ENCODE data around the gene ATPAF2.
"Not testable (repeated sequence)": the region's sequence is repeated elsewhere in the genome, so short reads cannot be mapped to it uniquely, and the experiment has no call there.

The ATPAF2 gene

DNA sequence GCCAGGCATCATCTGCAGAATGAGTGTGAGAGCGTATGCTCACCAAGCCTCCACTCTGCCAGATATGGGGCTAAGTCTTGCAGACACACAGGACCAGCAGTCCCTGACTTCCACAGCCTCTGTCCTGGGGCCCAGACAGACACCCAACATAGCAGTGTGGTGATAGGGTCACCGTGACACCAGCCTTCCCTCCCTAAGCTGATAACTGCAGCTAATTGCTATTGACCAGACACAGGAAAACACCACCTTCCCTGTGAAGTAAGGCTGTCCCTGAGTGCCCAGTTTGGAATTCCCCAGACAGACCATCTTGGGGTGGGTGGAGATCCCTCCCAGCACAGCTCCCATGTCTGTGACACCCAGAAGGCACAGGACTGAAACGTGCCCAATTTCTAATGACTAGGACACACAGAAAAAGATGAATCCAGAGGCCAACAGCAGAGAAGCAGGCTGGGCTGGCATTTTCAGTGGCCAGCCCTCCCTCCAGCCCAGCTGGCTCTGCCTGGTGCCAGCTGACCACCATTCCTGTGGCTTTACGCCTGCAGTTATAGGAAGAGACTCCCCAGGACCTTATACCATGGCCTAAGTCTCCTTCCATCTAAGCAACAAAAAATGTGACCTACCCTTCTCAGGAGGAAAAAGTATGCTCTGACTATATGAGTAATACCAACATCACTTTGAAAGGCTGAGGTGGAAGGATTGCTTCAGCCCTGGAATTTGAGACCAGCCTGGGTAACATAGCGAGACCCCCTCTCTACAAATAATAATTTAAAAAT is 30.3 kb downstream of the ATPAF2 start:
- DNase-seq, result no peak

GRCh38 chr17:18006495-18007239 is 32.3 kb downstream of the ATPAF2 start:
- DNase-seq, result no peak

DNA sequence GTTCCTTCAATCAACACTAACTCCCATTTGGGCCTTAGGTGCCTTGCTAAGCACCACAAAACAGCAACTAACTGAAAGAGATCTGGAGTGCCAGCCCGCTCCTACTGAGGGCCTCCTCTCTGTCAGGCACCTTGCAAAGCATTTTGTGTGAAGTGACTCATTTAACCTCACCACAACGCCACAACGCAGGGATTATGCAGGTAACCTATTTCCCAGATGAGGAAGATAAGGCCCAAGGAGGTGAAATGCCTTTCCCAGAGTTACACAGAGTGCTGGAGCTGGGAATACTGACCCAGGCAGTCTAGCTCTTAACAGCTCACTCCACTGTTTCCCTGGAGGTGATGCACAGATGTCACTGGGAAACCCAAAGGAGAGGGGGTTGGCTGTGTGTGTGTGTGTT is 33.5 kb downstream of the ATPAF2 start:
- DNase-seq, result no peak

DNA sequence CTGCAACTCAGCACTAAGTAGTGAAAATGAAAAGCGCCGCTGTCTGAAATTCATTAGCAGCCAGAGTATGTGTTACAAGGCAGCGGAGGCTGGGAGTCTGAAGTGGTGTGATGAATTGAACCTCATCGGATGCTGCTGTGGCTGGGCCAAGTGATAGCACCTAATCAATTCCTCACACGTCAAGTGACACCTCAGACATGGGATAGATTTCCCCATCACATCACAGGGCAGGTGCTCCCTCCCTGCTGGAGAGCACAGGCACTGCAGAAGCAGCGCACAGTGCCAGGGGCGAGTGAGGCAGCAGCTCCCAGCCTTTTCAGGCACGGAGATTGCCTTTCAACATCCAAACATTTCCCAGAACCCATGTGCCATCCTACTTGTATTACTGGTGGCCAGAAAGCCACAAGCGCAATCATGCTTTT is 34.1 kb downstream of the ATPAF2 start:
- no peak for DNase-seq

DNA sequence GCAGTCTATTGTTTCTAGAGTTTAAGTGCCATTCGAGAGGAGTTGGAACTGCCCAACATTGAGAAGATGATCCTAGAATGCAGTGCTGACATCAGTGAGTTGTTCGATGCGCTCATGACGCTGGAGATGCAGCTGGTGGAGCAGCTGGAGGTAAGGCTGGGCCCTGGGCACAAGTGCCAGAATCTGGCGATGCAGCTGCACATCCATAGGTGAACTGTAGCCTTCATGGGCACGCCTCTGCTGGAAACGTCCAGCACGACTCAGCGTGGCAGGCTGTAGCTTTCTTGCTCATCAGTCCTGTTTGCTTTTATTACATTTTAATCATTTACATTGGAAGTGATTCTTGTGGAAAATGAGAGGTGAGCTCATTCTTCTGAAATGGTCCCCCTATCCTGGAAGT is 34.6 kb downstream of the ATPAF2 start:
- DNase-seq, result peak; percentile 49

DNA sequence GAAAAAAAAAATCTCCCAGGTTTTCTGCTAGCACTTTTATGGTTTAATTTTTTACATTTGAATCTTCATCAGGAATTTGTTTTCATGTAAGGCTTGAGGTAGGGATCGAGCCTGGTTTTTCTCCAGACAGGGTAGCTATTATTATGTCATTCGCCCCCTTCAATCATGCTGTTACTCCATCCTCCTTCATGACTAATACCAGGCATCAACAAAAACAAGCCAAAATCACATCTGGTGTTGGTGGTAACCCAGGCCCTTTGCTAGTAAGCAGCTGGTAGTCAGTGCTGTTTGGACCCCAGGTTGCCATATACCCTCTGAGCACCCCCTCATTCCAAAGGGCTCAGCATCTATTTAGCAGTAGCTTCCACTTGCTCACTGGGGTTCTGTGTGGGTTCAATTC is 36.8 kb downstream of the ATPAF2 start:
- DNase-seq, result no peak

DNA sequence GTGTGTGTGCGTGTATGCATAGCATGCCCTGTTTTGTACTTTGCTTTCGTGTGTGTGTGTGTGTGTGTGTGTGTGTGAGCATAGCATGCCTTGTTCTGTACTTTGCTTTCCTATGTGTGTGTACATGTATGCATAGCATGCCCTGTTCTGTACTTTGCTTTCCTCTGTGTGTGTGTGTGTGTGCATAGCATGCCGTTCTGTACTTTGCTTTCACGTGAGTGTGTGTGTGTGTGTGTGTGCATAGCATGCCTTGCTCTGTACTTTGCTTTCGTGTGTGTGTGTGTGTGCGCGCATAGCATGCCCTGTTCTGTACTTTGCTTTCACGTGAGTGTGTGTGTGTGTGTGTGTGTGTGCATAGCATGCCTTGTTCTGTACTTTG is 38.9 kb downstream of the ATPAF2 start:
- DNase-seq, result no peak

DNA sequence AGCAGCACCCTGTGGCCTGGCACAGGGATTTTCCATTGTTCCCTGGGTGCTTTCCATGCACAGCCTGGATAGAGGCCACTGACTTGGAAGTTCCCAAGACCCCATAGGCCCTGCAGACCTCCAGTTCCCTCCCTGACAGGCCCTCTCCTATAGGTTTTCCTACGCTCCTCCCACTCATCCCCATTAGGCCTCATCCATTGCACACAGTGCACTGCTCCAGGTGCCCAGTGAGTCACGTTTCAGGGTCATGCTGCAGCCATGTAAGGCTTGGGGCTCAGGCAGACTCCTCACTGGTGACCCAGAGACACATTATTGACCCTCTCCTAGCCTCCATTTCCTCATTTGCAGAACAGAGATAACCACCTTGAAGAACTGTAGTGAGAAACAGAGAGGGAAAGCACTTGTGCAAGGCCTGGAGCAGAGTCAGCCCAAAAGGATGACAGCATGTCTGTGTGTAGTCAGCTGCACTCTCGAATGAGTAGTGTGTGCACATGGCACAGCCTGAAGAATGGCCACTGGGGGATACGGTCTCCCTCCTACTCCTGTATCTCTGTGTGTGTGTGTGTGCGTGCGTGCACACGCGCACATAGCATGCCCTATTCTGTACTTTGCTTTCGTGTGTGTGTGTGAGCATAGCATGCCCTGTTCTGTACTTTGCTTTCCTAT is 39.5 kb downstream of the ATPAF2 start:
- peak; percentile 10 for DNase-seq

DNA sequence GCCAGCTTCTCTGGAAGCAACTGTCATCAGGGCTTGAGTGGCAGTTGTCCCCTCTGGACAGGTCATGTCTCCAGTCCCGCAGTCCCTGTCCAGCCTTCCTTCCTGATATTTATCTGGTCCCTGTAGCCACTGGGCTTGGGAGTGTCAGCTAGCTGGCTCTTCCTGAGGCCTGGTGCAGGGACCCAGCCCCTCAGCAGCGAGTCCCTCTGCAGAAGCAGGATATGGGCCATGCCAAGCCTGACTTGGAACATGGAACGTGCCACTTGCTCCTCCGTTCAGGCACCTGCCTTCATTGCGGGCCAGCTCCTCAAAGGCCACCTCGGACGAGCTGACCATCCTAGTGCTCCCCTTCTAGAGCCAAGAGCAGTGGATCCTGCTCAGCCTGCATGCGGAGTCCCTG is 40.0 kb downstream of the ATPAF2 start:
- DNase-seq, result no peak

- not testable (repeated sequence) for DNase-seq
These were observed 43.1 kb downstream of the ATPAF2 start for GRCh38 chr17:17995887-17996286.

GRCh38 chr17:17994271-17995069 is 44.5 kb downstream of the ATPAF2 start:
- peak; percentile 50 for DNase-seq

GRCh38 chr17:17993852-17994251 is 45.1 kb downstream of the ATPAF2 start:
- DNase-seq, result no peak

DNA sequence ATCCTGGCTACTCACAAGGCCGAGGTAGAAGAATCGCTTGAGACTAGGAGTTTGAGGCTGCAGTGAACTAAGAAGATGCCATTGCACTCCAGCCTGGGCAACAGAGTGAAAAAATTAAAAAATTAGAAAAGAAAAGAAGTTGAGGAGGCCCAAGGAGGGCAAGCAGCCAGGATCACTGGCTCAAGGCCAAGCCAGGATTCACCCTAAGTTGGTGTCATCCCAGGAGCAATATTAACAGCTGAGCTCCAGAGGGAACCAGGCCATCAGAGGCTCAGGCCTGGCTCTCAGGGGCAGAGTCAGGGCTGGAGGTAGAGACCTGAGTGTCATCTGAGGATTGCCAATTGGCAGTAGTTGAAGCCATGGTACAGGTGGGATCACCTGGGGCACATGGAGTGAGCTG is 45.6 kb downstream of the ATPAF2 start:
- no peak for DNase-seq

- DNase-seq, result peak; percentile 11
These were observed 48.7 kb downstream of the ATPAF2 start for GRCh38 chr17:17990282-17990681.

DNA sequence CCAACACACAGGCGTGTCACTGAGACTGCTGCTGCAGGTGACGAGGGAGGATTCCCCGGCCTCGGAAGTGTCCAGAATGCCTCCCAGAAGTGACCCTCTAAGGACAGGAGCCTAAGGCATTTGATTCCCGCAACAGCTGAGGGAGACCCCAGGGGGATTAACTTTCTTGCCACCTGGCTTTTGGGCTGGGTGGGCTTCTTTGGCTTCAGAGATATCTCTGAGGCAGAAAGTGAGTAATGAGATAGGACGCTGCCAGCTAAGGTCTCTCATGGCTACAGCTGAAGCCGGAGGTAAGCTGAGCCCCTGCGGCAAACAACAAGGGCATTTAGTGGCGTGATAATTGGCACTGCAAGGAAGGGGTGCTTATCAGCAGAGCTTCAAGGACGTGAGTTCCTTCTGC is 49.4 kb downstream of the ATPAF2 start:
- DNase-seq, result no peak

DNA sequence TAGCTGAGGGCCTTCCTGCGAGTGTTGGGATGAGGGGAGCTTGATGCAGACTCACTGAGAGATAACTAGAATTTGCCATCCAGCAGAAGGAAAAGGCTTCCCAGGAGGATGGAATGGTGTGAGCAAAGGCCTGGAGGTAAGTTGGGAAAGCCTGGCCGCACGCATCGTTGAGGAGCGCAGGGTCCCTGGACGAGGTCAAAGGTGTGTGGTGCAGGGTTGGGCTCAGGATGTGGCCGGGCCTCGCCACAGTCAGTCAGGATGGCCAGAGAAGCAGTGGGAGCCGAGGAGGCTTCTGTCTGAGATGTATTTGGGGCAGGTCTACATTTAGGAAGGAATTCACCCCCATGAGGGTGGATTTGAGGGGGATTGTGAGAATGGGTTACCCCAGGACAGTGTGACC is 49.9 kb downstream of the ATPAF2 start:
- DNase-seq, result no peak

DNA sequence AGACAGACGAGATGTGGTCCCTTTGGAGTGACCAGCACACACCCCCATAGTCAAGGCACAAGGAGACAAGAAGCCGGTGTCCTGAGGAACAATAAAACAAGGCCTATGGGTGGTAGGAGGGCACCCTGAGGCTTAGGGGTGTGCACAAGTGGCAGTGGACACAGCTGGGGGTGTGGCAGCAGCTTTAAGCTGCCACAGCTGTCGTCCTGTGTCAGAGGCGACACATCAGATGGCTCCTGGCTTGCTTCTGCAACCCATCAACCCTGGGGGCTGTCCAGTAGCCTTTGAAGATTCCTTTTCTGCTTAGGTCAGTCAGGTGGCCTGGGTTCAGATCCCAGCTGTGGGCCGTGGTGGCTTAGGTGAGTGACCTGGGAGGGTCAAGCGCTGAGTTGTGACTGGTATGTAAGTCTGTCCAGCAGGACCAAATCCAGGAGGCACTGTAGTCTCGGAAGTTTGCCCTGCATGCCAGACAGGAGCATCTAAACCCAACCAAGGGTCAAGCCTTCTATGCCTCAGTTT is 50.5 kb downstream of the ATPAF2 start:
- DNase-seq, result peak; percentile 7

DNA sequence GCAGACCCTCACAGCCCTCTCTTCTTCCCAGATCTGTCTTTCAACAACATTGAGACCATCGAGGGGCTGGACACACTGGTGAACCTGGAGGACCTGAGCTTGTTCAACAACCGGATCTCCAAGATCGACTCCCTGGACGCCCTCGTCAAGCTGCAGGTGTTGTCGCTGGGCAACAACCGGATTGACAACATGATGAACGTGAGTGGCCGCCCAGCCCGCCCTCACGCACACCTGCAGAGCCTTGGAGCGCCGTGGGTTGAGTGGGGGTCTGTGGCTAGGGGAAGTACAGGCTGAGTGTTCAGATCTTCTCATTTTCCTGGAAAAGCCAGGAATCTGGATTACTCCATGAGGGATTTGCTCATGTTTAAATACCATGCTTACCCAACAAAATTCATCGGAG is 51.1 kb downstream of the ATPAF2 start:
- DNase-seq, result peak; percentile 61

DNA sequence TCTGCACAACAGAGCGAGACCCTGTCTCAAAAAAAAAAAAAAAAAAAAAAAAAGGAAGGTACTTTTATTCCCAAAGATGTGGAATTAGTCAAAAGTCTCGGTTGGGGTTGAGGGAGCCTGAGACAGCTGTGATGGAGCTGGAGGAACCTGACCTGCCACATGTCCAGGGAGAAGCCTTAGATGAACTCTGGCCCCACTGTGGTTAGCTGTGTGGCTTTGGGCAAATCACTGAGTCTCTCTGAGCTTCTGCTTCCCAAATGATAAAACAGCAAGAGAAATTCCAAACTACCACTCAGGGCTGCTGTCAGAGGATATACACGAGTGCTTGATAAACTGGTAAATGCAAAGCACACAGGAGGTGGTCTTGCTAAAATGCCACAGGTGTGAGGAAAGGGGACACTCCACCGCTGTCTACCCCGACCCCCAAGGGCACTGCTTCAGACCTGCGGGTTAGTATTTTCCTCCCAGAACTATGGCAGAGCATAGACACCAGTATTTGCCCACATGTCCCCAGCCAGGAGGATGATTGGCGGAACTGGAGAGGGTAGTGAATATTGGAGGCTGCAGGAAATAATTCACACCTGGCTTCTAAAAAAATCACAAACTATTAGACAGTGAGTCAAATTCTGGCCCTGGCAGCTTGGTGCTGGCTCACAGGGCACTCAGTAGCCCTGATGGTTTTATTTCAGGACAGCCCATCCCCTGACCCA is 51.6 kb downstream of the ATPAF2 start:
- DNase-seq, result no peak

GRCh38 chr17:17985555-17985954 is 53.4 kb downstream of the ATPAF2 start:
- DNase-seq, result peak; percentile 25

DNA sequence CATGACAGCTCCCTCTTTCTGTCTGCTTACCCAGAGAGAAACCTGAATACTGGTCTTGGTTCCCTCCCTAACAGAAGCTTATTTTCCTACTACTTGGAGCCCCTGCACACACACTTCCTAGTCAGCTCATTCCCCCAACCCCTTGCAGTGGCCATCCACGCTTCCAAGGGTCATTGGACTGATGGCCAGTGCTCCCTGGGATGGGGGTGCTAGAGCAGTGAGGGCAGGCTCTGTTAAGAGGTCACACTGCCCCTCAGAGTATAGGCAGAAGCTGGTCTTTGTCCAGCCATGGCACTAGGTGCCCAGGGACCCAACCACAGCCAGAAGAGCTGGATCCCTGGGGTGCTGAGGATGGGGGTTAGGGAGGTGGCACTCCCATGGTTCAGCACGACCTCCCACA is 53.8 kb downstream of the ATPAF2 start:
- no peak for DNase-seq

DNA sequence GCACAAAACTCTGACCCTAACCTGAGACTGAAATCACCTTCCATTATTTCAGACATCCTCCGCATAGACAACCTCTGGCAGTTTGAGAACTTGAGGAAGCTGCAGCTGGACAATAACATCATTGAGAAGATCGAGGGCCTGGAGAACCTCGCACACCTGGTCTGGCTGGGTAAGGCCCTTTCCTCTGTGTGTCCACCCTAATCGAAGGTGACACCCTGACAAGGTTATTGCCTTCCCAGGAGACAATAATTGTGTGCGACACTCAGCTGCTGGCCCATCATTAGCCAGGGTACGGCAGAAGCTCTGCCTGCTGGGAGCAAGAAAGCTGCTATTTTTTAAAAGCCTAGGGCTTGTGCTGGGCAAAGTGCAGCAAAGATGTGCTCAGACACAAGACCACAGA is 55.2 kb downstream of the ATPAF2 start:
- no peak for DNase-seq

All from NCI-H69 (cell line).